COLO668 (cell line): Measurements from ENCODE around the gene PLEKHA6.

Experiments used
- DNase-seq: peaks from one replicate; lab custom pipeline; 2025; ENCODE audit not compliant: unreplicated experiment; lab: John Stamatoyannopoulos, UW

The PLEKHA6 gene

DNA sequence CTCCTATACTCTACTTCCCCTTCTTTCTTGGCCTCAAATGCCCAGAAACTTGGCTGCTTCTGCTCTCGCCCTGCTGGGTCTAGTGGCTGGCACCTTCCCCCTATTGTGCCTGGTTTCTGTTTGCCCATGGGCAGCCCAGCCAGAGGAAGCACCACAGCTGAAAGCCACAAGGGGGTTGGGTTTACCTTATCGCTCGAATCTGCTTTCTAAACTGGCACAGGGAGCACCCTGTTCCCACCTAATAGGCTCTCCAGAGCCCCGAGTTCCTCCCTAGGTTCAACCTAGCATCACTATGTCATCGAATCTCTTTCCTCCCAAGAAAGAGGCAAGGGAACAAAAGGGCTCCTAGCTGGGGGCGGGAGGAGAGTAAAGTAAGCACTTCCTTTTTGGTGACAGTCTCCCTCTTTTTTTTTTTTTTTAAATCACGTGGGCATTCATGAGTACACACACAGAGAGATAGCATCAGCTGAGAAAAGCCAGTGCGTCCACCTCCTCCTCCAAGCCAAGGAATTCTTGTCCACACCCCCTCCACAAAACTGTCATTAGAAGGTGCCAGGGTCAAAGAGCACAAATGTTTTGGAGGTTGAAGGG lies 72.8 kb downstream of the PLEKHA6 start:
- peak; percentile 63 for DNase-seq

DNA sequence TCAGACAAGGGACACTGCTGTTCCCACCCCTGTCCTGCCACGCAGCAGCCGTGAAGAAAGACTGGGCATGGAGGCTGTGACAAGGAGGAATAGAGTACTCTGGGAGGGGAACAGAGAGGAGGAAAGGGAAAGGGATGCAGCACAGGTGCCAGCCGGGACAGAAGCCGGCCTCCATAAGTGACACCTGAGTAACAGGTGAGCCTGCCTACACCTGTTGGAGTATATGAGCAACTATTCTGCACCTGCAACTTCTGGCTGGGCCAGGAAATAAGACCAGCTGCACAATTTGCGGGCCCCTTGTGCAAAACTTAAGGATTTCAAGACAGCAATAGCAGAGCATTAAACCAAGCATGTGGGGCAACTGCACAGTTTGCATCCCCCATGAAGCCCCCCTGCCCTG lies 73.4 kb downstream of the PLEKHA6 start:
- DNase-seq = peak; percentile 74

DNA sequence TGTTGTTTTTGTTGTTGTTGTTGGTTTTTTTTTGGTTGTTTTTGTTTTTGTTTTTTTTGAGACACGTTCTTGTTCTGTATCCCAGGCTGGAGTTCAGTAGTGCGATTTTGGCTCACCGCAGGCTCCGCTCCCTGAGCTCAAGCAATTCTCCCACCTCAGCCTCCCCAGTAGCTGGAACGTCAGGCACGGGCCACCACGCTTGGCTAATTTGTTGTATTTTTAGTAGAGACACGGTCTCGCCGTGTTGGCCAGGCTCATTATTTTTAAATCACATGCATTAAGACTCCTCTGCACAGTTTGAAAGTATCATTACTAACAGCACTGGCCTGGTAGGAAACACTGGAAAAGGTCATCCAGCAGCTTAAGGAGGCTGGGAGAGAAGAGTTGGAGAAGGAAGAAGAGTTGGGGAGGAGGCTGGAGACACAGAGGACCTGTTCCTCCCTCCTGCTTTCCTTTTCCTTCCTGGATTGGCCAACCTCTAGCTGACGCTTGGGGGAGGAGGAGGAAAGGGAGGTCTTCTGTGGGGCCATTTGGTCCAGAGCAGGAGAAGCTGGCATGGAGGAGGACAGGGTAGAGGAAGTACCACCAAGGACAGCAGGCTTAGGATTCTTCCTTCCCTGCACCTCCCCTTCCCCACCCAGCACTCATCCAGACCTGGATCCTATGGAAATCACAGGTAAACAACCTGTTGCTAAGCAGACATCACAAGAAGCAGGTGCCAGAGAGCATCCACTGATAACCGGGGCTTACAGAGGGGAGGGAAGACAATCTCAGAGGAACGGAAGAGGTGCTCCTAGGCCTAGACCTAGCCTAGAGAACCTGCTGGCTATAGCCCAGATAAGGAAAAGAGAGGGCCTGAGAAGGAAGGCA lies 74.1 kb downstream of the PLEKHA6 start:
- DNase-seq = peak; percentile 64

DNA sequence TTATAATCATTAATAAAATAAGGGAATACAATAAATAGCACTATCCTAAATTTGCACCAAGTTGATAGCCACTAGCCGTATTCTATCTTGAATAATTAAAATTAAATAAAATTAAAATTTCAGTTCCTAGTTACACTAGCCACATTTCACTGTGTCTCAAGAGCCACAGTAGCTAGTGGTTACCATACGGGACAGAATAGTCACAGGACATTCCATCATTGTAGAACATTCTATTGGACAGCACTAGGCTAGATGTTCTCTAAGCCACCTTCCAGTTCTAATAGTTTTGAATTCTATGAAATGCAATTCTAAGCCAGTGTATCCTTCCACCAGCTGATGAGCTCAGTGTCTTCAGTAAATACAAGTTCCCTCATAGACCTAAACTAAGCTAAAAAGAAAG lies 74.8 kb downstream of the PLEKHA6 start:
- no peak for DNase-seq

DNA sequence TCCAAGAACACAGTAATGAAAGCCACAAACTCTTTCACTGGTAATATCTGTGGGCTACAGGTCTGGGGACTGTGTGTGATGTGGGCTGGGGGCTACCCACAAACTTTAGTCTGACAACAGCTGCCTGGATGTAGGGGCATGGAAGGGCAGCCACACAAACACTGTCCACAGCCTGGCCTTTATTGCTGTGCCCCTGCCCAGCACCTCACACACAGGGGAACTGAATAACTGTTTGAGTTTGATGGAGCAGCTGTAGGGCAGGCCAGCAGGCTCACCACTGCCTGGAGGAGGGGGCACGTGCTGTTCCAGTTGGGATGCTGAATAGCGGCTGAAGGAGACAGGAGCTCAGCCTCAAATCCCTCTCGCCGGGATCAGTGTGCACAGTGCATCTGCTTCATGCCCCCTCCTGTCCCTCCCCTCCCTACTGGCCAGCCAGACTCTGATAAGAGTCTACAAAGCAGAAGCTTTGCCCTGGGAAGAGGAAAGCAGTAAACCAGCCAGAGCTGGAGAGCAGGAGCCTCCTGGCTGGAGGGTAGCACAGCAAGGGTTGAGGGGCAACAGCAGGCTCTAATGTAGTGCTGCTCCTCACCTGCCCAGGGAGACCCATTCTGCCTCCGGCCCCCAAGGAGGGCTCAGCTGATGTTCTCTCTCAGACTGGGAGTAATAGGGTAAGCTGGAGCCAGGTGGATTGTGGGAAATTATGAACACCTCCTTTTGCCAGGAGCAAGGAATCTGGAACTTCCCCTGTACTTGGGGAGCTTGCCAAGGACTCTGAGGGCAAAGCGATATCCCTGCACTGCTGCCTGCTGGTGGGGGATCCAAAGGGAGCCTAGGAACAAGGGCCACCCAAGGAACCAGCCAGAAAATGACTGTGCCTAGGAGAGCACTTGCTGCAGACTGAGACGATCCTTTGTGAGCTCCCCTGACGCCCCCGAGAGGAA lies 75.7 kb downstream of the PLEKHA6 start:
- DNase-seq = no peak

DNA sequence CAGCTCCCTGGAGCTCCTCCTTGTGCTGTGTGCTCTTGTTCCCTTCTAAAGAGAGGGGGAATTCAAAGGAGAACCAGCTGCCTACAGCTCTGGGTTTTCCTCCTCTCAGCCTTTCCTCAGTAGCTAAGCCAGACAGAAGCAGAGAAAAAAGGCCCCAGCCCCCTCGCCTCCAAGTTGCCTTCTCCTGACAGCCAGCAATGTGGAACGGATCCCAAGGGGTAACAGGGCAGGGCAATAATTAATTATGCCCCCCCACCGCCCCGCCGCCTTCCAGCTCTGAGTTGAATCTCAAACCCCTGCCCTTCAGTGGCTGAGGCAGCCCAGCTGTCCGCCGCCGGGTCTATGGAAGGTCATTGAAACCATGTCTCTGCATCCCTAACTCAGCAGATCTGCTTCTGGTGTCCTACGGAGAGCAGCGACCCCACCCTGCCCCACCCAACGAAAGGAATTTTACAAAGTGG lies 76.9 kb downstream of the PLEKHA6 start:
- no peak for DNase-seq

DNA sequence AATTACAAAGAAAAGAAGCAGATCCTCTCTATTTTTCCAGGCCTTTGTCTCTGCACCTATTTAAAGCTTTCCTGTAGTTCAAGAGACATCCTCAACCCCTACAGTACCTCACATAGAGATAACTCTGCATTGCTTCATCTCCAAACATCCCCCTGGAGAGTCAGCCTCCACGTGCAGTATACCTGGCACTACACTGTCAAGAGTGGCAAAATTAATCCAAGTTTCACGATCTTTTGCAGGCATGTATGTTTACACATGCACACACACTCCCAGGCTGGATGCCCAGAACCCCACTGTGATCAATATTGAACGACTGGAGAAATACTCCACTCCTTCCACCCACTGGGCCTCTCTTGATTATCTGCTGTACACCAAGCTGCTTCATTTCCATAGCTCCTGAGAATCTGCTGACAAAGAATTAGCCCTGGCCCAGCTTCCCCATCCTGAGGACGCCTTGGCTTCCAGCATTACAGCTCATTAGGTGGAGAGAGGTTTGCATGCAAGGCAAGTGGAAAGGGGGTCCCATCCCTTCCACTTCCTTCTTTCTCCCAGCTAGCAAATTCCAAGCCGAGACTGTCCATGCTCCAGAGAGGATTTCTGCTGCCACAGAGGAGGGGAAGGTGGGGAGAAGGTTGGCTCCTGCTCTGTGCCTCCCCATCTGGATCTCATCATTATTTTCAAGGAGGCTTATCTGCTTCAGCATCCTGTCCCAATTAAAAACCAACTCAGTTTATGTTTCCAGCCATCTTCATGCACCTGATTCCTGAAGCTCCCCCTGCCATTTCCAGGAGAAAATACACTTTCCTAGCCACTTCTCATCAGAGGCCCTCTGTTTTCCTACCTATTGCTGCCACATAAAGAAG lies 79.4 kb downstream of the PLEKHA6 start:
- no peak for DNase-seq

DNA sequence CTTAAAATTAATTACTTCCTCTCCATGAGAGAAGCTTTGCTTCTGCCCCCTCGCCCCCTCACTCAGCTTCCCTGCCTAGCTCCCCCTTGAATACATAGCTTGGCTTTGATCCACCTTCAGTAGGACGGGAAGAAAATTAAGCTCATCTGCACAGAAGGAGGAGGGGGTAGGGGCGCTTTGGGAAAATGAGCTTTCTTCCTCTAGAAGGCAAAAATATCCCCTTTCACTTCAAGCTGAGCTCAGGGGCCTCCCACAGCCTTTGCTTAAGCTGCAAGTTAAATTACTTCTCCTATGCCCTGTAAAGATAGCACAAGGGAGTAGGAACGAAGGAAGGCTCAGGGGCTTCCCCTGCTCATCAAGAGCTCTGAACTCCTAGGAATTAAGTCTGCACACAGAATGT lies 80.8 kb downstream of the PLEKHA6 start:
- no peak for DNase-seq

DNA sequence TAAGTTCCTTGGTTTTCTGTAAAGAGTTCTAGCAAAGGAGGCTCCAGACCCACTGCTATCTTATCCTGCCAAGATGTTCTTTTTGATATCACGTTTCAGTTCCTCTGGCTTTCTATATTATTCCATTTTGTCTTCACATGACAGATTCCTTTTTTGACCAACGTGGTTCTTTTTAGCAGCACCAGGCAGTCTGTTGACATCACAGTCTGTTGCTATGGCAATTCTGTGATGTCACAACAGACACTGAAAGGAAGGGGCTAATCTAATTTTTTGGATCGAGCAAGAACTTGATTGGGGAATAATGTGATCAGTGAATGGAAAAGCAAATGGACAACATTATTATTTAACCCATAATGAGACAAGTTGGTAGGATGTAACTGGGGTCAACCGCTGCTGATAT lies 81.5 kb downstream of the PLEKHA6 start:
- peak; percentile 17 for DNase-seq

DNA sequence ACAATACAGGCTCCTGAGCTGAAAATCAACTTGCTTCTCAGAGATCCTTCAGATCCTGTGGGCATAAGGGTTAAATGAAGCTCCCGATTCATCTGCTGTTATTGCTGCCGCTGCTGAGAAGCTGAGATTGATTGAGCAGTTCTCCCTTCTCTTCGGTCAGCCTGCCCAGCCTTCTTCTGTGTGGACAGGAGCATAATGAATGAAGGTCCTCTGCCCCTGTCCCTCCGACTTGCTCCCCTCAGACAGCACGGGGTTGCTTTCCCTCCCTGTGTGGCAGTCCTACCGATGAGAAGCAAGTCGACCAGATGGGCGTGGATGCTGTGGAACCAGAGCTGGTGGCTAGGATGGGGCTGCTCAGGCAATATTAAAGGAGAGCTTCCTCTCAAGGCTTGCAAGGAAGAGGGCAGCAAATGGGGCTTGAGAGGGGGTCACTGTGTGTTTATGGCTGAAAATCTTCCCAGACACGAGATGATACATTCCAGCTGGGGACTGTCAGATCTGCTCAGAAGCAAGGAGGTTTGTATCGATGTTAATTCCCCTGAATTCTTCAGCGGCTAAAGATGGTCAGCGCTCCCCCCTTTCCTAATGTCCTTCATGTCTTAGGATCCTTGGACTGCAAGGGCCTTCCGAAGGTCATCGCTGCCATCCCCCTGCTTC lies 82.0 kb downstream of the PLEKHA6 start:
- DNase-seq = no peak

DNA sequence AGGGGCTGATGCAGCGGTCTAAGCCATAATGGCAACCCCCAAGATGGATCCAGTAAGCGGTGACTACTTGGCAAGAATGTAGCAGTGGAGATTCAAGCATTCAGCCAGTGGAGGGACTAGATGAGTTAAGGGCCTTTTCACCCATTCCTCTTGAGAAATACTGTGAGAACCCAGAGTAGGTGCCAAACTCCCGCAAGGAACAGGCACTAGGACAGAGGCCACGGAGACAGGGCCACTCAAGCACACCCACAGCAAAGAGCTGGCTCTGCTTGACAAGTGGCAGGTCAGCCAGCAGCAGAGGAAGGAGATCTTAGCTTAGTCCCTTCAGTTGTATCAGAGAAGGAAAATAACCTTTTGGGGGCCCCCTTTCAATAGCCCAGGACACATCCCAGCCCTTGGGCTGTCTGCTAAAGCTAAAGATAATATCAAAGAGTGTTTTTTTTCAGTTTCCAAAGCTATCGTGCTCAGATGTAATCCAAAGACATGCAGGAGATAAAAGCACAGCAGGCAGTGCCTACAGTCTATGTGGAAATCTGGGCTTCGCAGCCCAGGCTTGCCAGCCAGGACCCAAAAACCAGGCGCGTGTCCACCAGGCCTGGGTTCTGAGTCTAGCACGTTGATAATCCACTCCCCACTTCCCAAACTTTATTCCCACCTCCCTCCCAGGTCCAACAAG lies 83.9 kb downstream of the PLEKHA6 start:
- no peak for DNase-seq

DNA sequence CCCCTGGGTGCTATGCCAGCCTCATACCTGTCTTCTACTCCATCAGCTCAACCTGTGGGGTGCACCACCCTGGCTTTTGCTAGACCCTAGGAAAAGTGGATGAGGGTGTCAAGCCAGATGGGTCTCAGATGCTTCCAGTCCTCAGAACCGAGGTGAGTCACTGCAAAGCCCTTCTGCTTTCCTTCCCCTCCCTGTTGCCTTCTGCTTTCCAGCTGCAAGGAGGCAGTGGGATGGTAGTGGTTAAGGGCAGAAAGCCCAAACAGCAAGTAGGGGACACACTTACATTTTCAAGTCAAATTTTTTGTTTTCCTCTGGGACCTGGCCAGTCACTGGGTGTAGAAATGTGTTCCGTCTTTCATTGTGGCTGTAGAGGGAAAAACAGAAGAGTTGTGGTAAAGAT lies 85.3 kb downstream of the PLEKHA6 start:
- DNase-seq = no peak

DNA sequence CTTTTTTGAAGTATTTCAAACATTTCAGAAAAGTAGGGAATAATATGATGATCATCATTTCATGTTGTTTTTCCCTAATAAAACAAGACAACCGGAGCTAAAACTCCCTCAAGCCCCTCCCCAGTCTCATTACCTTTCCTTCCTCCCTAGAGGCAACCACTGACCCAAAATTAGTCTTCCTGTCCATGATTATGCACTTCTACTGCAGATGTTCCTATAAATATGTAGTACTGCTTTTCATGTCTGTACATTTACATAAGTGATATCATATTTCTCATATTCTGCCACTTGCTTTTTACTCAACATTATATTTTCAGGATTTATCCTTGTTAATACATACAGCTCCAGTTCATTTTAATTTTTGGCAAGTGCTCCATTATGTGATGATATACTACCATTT lies 87.2 kb downstream of the PLEKHA6 start:
- no peak for DNase-seq

DNA sequence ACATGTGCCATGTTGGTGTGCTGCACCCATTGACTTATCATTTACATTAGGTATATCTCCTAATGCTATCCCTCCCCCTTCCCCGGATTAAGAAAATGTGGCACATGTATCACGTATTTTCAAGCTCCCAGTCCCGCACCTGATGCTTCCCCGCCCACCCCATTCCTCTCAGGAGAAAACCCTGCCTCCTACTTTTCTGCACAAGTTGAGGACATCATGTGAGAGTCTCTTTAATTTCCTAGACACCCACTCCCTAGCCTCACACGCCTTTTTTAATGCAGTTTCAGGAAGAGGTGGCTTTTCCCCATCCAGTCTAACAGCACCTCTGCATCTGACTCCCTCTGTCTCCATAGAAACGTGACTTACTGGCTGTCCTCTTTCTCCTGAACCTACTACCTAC lies 87.8 kb downstream of the PLEKHA6 start:
- DNase-seq = no peak

DNA sequence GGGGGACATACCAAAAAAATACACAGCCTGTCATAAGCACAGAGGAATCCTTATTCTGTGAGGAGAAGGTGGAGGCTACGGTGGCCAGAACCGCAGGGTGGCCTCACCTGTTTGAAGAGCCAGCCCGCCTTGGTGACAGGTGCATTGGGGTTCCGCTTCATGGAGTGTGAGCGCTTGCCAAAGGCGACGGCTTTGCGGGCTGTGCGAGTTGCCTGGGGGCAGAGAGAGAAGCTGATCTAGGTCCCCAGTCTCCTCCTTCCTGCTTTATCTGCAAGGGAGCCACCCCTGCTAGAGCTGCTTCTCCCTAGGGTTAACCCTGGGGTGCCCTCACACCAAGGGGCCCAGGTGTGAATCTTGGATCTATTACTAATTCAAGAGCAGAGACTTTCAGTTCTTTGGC lies 91.6 kb downstream of the PLEKHA6 start:
- peak; percentile 95 for DNase-seq

DNA sequence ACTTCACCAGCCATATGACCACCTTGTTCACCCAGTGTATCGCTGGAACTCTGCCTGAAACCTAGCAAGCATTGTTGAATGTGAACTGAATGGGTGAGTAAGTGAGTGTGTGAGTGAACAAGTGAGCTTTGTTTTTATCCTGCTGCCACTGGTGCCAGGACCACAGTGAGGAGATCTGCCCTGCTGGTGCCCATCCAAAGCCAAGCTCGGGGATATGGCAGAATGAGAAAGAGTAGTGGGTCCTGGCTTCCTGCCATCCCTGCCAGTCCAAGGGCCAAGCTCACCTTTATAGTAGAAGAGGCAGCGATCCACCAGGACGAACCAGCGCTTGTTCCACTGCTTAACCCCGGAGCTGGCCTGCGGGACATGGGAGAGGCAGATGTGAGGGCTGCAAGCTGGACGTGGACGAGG lies 92.5 kb downstream of the PLEKHA6 start:
- no peak for DNase-seq

DNA sequence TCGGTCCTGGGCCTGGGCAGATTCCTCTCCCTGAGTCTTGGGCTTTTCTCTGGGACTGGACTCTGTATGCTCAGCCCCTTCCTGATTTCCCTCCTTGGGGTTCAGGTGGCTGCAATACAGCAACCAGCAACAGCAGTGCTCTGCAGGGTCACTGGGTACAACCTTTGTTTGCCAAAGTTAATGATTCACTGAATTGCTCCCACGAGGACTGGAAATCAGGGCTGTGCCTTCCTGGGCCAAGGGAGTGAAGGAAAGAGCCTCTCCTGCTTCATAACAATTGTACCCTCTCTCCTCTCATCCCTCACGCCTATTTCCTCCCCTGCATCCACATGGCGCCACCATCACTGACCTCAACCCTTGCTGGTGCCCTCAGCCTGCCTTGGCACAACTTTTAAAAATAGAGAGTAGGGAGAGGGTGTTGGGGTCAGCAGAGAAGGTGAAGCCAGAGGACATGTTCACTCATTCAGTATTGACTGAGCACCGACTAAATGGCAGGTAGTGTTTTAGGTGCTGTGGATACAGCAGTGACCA lies 93.2 kb downstream of the PLEKHA6 start:
- DNase-seq = peak; percentile 75

DNA sequence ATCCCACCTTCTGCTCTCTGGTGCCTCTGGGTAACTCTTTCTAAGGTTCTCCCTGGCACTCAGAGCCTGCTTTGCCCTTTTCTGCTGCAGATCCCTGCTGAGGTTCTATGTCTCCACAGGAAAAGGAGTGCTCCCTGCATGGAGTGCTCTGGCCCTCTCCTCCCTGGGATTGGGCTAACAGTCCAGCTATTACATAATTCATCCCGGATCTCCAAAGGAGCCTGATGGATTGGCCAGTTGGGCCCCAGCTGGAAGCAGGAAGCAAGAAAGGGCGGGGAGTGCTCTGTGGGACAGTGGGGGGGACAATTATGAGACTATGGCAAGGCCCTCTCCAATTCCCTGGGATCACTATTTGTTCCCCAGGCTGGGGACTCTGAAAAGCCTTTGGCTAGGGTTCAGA lies 94.1 kb downstream of the PLEKHA6 start:
- DNase-seq = no peak

DNA sequence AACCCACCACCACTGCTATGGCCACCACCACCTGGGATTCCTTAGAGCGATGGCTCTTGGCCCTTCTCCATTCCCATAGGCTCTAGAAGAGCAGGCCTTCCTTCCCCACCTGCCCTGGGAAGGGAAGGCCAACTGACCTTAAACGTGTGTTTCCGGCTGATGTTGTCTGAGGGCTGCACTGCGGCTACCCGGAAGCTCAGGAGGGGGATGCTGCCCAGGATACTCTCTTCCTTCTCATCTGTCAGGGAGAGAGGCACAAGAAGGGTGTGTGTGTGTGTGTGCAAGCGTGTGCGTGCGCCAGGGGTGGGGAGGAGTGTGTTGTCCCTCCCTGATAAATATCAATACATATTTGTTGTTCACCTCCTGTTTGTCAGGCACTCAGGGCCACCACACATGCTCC lies 94.9 kb downstream of the PLEKHA6 start:
- DNase-seq = no peak
